ENCODE results near the gene CCDC187.

GRCh38 chr9:136249877-136250559, 53.9 kb downstream of the CCDC187 start:
- no peak for TF ChIP-seq TAF1 (IDR thresholded peaks at IDR 0.05; ENCODE audit: borderline replicate concordance, insufficient read depth, low read length)
- TF ChIP-seq POLR2AphosphoS5 (IDR thresholded peaks at IDR 0.05; ENCODE audit: low read depth, low read length), result no peak
- no peak for TF ChIP-seq SIN3A (IDR thresholded peaks at IDR 0.05; ENCODE audit: borderline replicate concordance, insufficient read depth, low read length)
- TF ChIP-seq REST (IDR thresholded peaks at IDR 0.05; ENCODE audit: insufficient read depth in 1 of 2, low read depth in 2 of 2, low read length in 2 of 2), result no peak
- TF ChIP-seq FOXP2 (optimal IDR thresholded peaks at IDR 0.05; ENCODE audit: borderline replicate concordance, extremely low read depth, extremely low read length, insufficient read depth), result no peak

Measured in PFSK-1 (cell line).